PFSK-1 (cell line): ENCODE results near the gene RIN3.

Experiments used
- FOXP2 ChIP-seq: optimal IDR thresholded peaks from 2 replicates; pipeline ENCODE3; 2011; ENCODE audit warnings: borderline replicate concordance, control low read depth, inconsistent platforms; ENCODE audit not compliant: insufficient read depth; ENCODE audit errors: extremely low read length, extremely low read depth
- POLR2AphosphoS5 ChIP-seq: IDR thresholded peaks from 2 replicates; pipeline ENCODE4 v1.6.1; 2012; ENCODE audit warnings: low read depth, mild to moderate bottlenecking, control low read depth, low read length, moderate library complexity
- SIN3A ChIP-seq: IDR thresholded peaks from 2 replicates; pipeline ENCODE4 v1.6.1; 2012; ENCODE audit warnings: mild to moderate bottlenecking, low read length, moderate library complexity, borderline replicate concordance; ENCODE audit not compliant: insufficient read depth
- TAF1 ChIP-seq: IDR thresholded peaks from 2 replicates; pipeline ENCODE4 v1.6.1; 2012; ENCODE audit warnings: low read length, control low read depth, borderline replicate concordance; ENCODE audit not compliant: insufficient read depth
- TF ChIP-seq, protein P1 (sequence below), 2 experiments: IDR thresholded peaks; 2 replicates each; pipeline versions ENCODE4 v1.6.1 to v1.8.0; 2011 to 2012; ENCODE audit warnings: low read depth in 2 of 2, low read length in 2 of 2, control low read depth in 1 of 2, inconsistent platforms in 1 of 2, mild to moderate bottlenecking in 1 of 2, moderate library complexity in 1 of 2; ENCODE audit not compliant: insufficient read depth in 1 of 2

The RIN3 gene

DNA sequence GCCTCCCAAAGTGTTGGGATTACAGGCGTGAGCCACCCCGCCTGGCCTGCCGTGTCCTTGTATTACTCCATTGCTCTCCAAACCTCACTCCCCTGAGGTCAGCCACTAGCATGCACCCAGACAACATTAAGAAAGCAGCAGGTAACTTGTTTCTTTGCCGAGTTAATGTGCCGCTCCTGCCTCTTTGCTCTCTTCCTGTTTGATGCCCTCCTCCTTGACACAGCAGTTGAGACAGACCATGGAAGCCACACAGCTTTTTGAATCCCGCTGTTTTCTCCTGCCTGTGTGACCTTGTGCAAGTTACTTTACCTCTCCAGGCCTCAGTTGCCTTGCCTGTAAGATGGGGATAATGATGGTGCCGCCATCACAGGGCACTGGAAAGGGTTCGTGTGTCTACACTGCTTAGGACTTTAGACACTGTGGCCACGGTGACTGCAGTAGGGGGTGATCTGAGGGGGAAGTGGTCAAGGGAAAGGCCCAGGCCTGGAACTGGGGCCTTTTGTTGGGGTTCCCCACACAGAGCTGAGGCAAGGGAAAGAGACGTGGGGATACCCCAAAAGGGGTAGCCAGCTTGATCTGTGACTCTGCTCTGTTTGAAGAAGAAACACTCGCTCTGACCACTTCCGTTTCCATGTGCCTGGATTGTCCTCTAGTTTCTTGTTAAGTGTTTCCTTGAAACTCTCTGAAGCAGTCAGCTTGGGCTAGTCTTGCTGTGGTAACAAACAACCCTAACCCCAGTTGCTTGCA, 69.3 kb downstream of the RIN3 start:
- TF ChIP-seq FOXP2 (no peak), SIN3A (no peak), TAF1 (no peak), POLR2AphosphoS5 (no peak)
- TF ChIP-seq, protein P1, sequence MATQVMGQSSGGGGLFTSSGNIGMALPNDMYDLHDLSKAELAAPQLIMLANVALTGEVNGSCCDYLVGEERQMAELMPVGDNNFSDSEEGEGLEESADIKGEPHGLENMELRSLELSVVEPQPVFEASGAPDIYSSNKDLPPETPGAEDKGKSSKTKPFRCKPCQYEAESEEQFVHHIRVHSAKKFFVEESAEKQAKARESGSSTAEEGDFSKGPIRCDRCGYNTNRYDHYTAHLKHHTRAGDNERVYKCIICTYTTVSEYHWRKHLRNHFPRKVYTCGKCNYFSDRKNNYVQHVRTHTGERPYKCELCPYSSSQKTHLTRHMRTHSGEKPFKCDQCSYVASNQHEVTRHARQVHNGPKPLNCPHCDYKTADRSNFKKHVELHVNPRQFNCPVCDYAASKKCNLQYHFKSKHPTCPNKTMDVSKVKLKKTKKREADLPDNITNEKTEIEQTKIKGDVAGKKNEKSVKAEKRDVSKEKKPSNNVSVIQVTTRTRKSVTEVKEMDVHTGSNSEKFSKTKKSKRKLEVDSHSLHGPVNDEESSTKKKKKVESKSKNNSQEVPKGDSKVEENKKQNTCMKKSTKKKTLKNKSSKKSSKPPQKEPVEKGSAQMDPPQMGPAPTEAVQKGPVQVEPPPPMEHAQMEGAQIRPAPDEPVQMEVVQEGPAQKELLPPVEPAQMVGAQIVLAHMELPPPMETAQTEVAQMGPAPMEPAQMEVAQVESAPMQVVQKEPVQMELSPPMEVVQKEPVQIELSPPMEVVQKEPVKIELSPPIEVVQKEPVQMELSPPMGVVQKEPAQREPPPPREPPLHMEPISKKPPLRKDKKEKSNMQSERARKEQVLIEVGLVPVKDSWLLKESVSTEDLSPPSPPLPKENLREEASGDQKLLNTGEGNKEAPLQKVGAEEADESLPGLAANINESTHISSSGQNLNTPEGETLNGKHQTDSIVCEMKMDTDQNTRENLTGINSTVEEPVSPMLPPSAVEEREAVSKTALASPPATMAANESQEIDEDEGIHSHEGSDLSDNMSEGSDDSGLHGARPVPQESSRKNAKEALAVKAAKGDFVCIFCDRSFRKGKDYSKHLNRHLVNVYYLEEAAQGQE (IDR thresholded peaks at IDR 0.05; ENCODE audit: insufficient read depth in 1 of 2, low read depth in 2 of 2, low read length in 2 of 2): no peak

GRCh38 chr14:92584220-92584619, 70.6 kb downstream of the RIN3 start:
- TF ChIP-seq SIN3A (no peak), TAF1 (no peak), FOXP2 (no peak), POLR2AphosphoS5 (no peak)
- TF ChIP-seq, protein P1 (IDR thresholded peaks at IDR 0.05; ENCODE audit: insufficient read depth in 1 of 2, low read depth in 2 of 2, low read length in 2 of 2): no peak

DNA sequence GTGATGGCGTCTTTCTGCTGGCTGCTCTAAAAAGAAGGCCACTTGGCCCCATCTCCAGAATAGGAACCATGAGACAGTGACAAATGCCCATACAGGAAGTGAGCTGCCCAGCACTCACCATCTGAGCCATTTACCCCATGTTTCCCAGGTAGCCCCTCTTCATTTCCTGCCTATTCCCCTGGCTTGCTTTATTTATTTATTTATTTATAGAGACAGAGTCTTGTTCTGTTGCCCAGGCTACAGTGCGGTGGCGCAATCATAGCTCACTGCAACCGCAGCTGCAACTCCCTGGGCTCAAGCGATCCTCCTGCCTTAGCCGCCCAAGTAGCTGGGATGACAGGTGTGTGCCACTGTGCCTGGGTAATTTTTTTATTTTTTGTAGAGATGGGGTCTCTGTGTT, 71.2 kb downstream of the RIN3 start:
- TF ChIP-seq TAF1 (no peak), FOXP2 (no peak), POLR2AphosphoS5 (no peak), SIN3A (no peak)
- TF ChIP-seq, protein P1 (IDR thresholded peaks at IDR 0.05; ENCODE audit: insufficient read depth in 1 of 2, low read depth in 2 of 2, low read length in 2 of 2): no peak

- TF ChIP-seq FOXP2 (no peak), POLR2AphosphoS5 (no peak), SIN3A (no peak), TAF1 (no peak)
- TF ChIP-seq, protein P1 (IDR thresholded peaks at IDR 0.05; ENCODE audit: insufficient read depth in 1 of 2, low read depth in 2 of 2, low read length in 2 of 2): no peak
Measured at GRCh38 chr14:92585981-92586937, 72.7 kb downstream of the RIN3 start.
